Esophagus squamous epithelium (tissue), 5 donors: Measurements from ENCODE around the gene TMEM218. TPM values are rescaled to one million over a fixed set of nuclear protein-coding genes. Genes with fewer than 3 reads are reported as not detected.

Experiments used
- DNase-seq: peaks from one replicate; lab custom pipeline; 2025; lab: John Stamatoyannopoulos, UW
- H3K27ac ChIP-seq, 4 donors: fragments of 200-600 bp; sonication (generic); one replicate each; pipeline ENCODE4 v1.5.1; 2016 to 2019; ENCODE audit warnings: mild to moderate bottlenecking in 1 of 4
- H3K27me3 ChIP-seq, 4 donors: fragments of 200-600 bp; sonication (generic); 1 replicate in 3 of 4; 2 replicates in 1 of 4; pipeline versions ENCODE4 v1.5.1 to v1.6.0; 2017 to 2021; ENCODE audit warnings: antibody characterized with exemption in 1 of 4
- H3K36me3 ChIP-seq, 3 donors: fragments of 200-600 bp; sonication (generic); one replicate each; pipeline ENCODE4 v1.5.1; 2016 to 2019
- H3K4me1 ChIP-seq, 3 donors: fragments of 200-600 bp; sonication (generic); one replicate each; pipeline ENCODE4 v1.5.1; 2017 to 2019
- H3K4me3 ChIP-seq, 4 donors: fragments of 200-600 bp; sonication (generic); 1 replicate in 3 of 4; 2 replicates in 1 of 4; pipeline ENCODE4 v1.5.1; 2016 to 2019; ENCODE audit warnings: mild to moderate bottlenecking in 2 of 4, moderate library complexity in 1 of 4
- H3K9me3 ChIP-seq, 3 donors: fragments of 200-600 bp; sonication (generic); one replicate each; pipeline ENCODE4 v1.5.1; 2016 to 2019
- POLR2A ChIP-seq, 4 donors: fragments of 450-650 bp; IDR thresholded peaks; one replicate each; pipeline ENCODE4 v1.6.1; 2017; ENCODE audit warnings: antibody characterized with exemption in 4 of 4, mild to moderate bottlenecking in 4 of 4, moderate library complexity in 3 of 4
- WGBS, 2 donors: methylation state at CpG; one replicate each; pipeline ENCODE4 v1.1.5; 2018; 5-methylcytosine and 5-hydroxymethylcytosine counted together
- intact Hi-C: fragments of 100-400 bp; cut with DNase I; formaldehyde crosslinking; loops from one replicate; pipeline ENCODE4 v1.15.0; 2022
- total RNA-seq, 4 donors: library from RNA; depleted of rRNA; stranded (reverse); fragments of >200 nt; gene quantifications; one replicate each; pipeline ENCODE4 v1.1.0, GENCODE V29; 2016
- TF ChIP-seq, protein P1 (sequence below), 6 experiments: fragments of 450-650 bp in 4 of 6; fragments of 200-600 bp in 2 of 6; sonication (generic) in 2 of 6; IDR thresholded peaks; one replicate each; pipeline ENCODE4 v1.5.1; 2016 to 2019; ENCODE audit warnings: antibody characterized with exemption in 6 of 6, mild to moderate bottlenecking in 4 of 6, moderate library complexity in 4 of 6
- donor health status: DM: yes; HTN: yes; CAD: no.

The TMEM218 gene
- total RNA-seq, 4 donors from 2014 or later: 7.5 to 17.3 (median 13.9) TPM

DNA sequence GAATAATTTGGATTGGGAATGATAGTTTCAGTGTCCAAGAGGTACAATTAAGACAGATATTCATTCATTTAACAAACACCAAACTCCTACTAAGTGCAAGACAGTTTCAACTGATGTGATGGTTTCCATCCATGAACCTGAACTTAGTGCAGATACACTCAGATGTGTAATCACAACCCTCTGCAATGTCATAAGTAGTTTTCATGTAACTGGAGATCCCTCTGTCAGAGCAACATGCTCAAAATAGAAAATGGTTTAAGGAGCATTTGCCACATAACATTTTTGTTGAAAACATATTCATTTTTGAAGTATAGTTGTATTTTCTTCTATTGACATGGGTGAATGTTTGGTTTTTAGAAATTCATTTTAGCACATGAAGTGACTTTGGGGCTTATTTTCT lies 36.6 kb upstream of the TMEM218 start:
- no peak overlapping the region for H3K27ac ChIP-seq
- TF ChIP-seq, protein P1, sequence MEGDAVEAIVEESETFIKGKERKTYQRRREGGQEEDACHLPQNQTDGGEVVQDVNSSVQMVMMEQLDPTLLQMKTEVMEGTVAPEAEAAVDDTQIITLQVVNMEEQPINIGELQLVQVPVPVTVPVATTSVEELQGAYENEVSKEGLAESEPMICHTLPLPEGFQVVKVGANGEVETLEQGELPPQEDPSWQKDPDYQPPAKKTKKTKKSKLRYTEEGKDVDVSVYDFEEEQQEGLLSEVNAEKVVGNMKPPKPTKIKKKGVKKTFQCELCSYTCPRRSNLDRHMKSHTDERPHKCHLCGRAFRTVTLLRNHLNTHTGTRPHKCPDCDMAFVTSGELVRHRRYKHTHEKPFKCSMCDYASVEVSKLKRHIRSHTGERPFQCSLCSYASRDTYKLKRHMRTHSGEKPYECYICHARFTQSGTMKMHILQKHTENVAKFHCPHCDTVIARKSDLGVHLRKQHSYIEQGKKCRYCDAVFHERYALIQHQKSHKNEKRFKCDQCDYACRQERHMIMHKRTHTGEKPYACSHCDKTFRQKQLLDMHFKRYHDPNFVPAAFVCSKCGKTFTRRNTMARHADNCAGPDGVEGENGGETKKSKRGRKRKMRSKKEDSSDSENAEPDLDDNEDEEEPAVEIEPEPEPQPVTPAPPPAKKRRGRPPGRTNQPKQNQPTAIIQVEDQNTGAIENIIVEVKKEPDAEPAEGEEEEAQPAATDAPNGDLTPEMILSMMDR (IDR thresholded peaks at IDR 0.05): no peak
- TF ChIP-seq POLR2A (IDR thresholded peaks at IDR 0.05): no peak
- no peaks in the 10 kb centered on the region for H3K9me3 ChIP-seq
- peaks cover 0 to 11% (median 0%) of the 10 kb centered on the region in 4 donors for H3K27me3 ChIP-seq
- no peaks in the 10 kb centered on the region for H3K4me1 ChIP-seq
- no peaks in the 10 kb centered on the region for H3K36me3 ChIP-seq
- H3K4me3 ChIP-seq: no peak overlapping the region
- intact Hi-C loops: no loop called here
- no peak for DNase-seq

DNA sequence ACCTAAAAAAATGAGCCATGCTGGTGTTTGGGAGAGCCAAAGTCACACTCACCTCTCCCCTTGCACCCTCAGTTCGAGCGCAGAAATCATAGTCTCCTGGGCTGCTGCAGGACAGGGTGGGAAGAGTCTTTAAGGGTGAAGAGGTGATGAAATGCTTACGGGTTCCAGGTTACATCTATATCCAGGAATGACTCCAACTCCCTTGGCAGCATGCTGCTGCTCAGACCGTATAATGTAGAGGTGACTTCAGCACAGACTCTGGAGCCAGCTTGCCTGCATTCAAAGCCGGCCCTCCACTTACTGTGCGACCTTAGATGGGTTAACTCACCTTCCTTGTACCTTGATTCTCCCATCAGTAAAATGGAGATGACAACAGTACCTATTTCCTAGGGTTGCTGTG lies 35.9 kb upstream of the TMEM218 start:
- DNase-seq: no peak
- Histone ChIP-seq H3K27me3 (peaks cover 0 to 18% (median 0%) of the 10 kb centered on the region in 4 donors), H3K4me1 (no peaks in the 10 kb centered on the region), H3K9me3 (no peaks in the 10 kb centered on the region), H3K36me3 (no peaks in the 10 kb centered on the region), H3K27ac (no peak overlapping the region), H3K4me3 (no peak overlapping the region)
- TF ChIP-seq, protein P1 (IDR thresholded peaks at IDR 0.05): no peak
- no peak for TF ChIP-seq POLR2A (IDR thresholded peaks at IDR 0.05)
- WGBS, 2 donors: 82% methylated on average over 6 of the region's 6 CpGs
- intact Hi-C loops: no loop called here

DNA sequence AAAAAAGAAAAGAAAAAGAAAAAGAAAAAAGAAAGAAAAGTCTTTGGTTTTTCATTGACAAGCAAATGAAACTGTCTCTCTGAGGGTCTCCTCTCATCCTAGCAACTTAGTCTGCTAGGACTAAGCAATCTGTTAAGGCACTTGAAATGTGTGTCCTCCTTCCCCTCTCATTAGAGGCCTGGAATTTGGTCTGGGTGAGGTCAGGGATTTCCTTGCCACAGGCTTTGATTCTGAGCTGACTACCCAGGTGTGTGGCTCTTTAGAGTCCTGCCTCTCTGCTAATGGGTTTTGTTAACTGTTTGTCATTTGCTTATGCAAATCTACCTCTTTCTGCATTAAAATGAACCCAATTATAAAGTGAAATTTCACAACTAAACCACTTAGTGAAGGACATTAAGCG lies 34.8 kb upstream of the TMEM218 start:
- no peak for TF ChIP-seq POLR2A (IDR thresholded peaks at IDR 0.05)
- TF ChIP-seq, protein P1 (IDR thresholded peaks at IDR 0.05): no peak
- Histone ChIP-seq H3K36me3 (no peaks in the 10 kb centered on the region), H3K27me3 (peaks cover 0 to 27% (median 0%) of the 10 kb centered on the region in 4 donors), H3K4me1 (peaks cover 0 to 7% (median 6%) of the 10 kb centered on the region in 3 donors), H3K9me3 (no peaks in the 10 kb centered on the region), H3K4me3 (no peak overlapping the region), H3K27ac (no peak overlapping the region)
- intact Hi-C loops: no loop called here
- DNase-seq: no peak
- 82 to 94% methylated on average over 1 of the region's 1 CpG for WGBS, 2 donors

DNA sequence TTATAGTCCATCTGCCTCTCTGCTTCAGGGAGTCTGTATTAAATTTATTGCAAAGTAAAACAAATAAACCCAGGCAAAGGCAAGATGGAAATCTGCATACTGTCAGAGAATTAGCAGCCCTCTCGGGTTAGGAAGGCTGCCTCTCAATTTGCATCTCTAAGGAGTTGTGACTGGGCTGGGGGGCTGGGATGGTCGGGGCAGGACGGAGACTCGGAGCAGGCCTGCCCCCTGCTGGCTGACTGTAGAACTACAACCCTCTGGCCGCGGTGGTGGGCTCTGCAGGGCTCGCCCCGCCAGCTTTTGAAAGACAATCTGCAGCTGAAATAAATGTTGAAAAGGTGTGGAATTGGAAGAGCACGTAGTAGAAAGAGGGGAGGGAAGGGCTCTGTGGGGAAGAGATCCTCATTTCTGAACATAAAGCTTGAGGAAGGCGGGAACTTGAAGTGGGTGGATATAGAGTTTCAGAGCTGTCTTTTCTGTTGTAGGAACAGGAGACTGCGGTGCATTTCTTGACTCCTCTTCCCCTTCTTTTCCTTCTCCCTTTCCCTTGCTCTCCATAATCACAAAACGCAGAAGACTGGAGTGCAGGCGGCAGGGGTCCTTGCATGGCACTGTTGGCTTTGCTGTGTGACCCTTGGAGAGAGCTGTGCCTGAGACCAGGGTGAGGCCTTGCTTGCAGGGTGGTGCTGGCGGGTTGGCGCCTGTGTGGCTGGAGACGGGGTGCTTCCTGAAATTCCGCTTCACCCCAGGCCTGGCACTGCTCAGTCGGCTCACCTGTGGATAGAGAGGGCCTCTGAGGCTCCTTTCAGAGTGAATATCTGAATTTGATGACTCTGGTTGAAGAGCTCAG lies 30.5 kb upstream of the TMEM218 start:
- no peak for DNase-seq
- Histone ChIP-seq H3K4me1 (peaks cover 0 to 7% (median 6%) of the 10 kb centered on the region in 3 donors), H3K9me3 (no peaks in the 10 kb centered on the region), H3K27me3 (peaks cover 0 to 51% (median 0%) of the 10 kb centered on the region in 4 donors), H3K36me3 (no peaks in the 10 kb centered on the region), H3K4me3 (no peak overlapping the region), H3K27ac (no peak overlapping the region)
- TF ChIP-seq, protein P1 (IDR thresholded peaks at IDR 0.05): peak; percentile 91 to 98 (median 92)
- TF ChIP-seq POLR2A (IDR thresholded peaks at IDR 0.05): no peak
- WGBS, 2 donors: 21 to 47% methylated on average over 13 to 15 of the region's 18 CpGs
- intact Hi-C loops: loop anchor here (5.0 kb wide), 1 partner anchor 180 kb away; no protein-coding TSS in a partner anchor

DNA sequence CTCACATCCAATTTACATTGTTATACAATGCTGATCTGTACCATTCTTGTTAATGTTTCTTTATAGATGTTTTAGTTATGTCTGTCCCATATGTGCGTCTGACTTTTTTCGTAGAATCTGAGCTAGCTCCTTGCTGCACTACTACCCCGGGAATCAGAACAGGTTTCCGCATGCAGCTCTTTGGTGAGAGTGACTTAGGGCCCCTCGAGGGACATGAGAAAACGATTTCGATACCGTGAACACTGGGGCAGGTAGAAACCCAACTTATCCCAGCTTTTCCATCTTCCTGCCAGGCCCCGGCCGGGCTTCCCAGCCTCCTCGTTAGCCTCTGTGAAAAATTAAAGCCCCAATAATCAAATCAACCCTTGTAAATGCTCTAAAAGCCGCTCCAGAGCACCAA lies 29.8 kb upstream of the TMEM218 start:
- no peak for DNase-seq
- 44 to 59% methylated on average over 12 of the region's 12 CpGs for WGBS, 2 donors
- Histone ChIP-seq H3K27me3 (peaks cover 0 to 51% (median 0%) of the 10 kb centered on the region in 4 donors), H3K27ac (no peak overlapping the region), H3K4me3 (no peak overlapping the region), H3K9me3 (no peaks in the 10 kb centered on the region), H3K4me1 (peaks cover 0 to 7% (median 6%) of the 10 kb centered on the region in 3 donors), H3K36me3 (no peaks in the 10 kb centered on the region)
- TF ChIP-seq POLR2A (IDR thresholded peaks at IDR 0.05): no peak
- TF ChIP-seq, protein P1 (IDR thresholded peaks at IDR 0.05): no peak
- intact Hi-C loops: loop anchor here (5.0 kb wide), 1 partner anchor 179 kb away; no protein-coding TSS in a partner anchor
